ENCODE measurements around the gene RBFOX2.

Gene RBFOX2

GRCh38 chr22:35986088-35986487, 42.5 kb downstream of the RBFOX2 start:
- TF ChIP-seq CTCF (IDR thresholded peaks at IDR 0.05; ENCODE audit: insufficient read depth, missing control alignments) = no peak
- FAIRE-seq (no peak), DNase-seq (ENCODE audit: insufficient read length, low spot score) (no peak)

- no peak for DNase-seq (ENCODE audit: insufficient read length, low spot score)
- TF ChIP-seq CTCF (IDR thresholded peaks at IDR 0.05; ENCODE audit: insufficient read depth, missing control alignments) = no peak
- no peak for FAIRE-seq
Observed at GRCh38 chr22:35985371-35985770, 43.3 kb downstream of the RBFOX2 start.

- FAIRE-seq (no peak), DNase-seq (ENCODE audit: insufficient read length, low spot score) (no peak)
- TF ChIP-seq CTCF (IDR thresholded peaks at IDR 0.05; ENCODE audit: insufficient read depth, missing control alignments) = no peak
Observed at GRCh38 chr22:35984183-35985175, 44.1 kb downstream of the RBFOX2 start.

- FAIRE-seq (no peak), DNase-seq (ENCODE audit: insufficient read length, low spot score) (no peak)
- TF ChIP-seq CTCF (IDR thresholded peaks at IDR 0.05; ENCODE audit: insufficient read depth, missing control alignments) = no peak
Observed at GRCh38 chr22:35981900-35982299, 46.7 kb downstream of the RBFOX2 start.

GRCh38 chr22:35978889-35979288, 49.7 kb downstream of the RBFOX2 start:
- DNase-seq (ENCODE audit: insufficient read length, low spot score) (no peak), FAIRE-seq (no peak)

GRCh38 chr22:35978201-35978600, 50.4 kb downstream of the RBFOX2 start:
- DNase-seq (ENCODE audit: insufficient read length, low spot score) (no peak), FAIRE-seq (no peak)
- no peak for TF ChIP-seq CTCF (IDR thresholded peaks at IDR 0.05; ENCODE audit: insufficient read depth, missing control alignments)

More at GRCh38 chr22:35978889-35979288, 49.7 kb downstream of the RBFOX2 start:
- no peak for TF ChIP-seq CTCF (IDR thresholded peaks at IDR 0.05; ENCODE audit: insufficient read depth, missing control alignments)

GRCh38 chr22:35977136-35977535, 51.5 kb downstream of the RBFOX2 start:
- no peak for TF ChIP-seq CTCF (IDR thresholded peaks at IDR 0.05; ENCODE audit: insufficient read depth, missing control alignments)
- no peak for FAIRE-seq

More at GRCh38 chr22:35977136-35977535, 51.5 kb downstream of the RBFOX2 start:
- DNase-seq (ENCODE audit: insufficient read length, low spot score) = no peak

All from D721Med (cell line).